Central memory CD4-positive, alpha-beta T cell (primary cell): ENCODE measurements around the gene CREB5.
"Not testable (repeated sequence)": the region's sequence is repeated elsewhere in the genome, so short reads cannot be mapped to it uniquely, and the experiment has no call there.

ENCODE experiments used
- DNase-seq: peaks from one replicate; pipeline ENCODE4 v3.0.0; 2022
- total RNA-seq, 3 experiments: gene quantifications; one replicate each; lab custom pipeline; 2026; lab: John Stamatoyannopoulos, UW

Gene CREB5, protein sequence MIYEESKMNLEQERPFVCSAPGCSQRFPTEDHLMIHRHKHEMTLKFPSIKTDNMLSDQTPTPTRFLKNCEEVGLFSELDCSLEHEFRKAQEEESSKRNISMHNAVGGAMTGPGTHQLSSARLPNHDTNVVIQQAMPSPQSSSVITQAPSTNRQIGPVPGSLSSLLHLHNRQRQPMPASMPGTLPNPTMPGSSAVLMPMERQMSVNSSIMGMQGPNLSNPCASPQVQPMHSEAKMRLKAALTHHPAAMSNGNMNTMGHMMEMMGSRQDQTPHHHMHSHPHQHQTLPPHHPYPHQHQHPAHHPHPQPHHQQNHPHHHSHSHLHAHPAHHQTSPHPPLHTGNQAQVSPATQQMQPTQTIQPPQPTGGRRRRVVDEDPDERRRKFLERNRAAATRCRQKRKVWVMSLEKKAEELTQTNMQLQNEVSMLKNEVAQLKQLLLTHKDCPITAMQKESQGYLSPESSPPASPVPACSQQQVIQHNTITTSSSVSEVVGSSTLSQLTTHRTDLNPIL
- 0 to 0.39 (median 0.28) reads per million in 3 experiments for total RNA-seq

DNA sequence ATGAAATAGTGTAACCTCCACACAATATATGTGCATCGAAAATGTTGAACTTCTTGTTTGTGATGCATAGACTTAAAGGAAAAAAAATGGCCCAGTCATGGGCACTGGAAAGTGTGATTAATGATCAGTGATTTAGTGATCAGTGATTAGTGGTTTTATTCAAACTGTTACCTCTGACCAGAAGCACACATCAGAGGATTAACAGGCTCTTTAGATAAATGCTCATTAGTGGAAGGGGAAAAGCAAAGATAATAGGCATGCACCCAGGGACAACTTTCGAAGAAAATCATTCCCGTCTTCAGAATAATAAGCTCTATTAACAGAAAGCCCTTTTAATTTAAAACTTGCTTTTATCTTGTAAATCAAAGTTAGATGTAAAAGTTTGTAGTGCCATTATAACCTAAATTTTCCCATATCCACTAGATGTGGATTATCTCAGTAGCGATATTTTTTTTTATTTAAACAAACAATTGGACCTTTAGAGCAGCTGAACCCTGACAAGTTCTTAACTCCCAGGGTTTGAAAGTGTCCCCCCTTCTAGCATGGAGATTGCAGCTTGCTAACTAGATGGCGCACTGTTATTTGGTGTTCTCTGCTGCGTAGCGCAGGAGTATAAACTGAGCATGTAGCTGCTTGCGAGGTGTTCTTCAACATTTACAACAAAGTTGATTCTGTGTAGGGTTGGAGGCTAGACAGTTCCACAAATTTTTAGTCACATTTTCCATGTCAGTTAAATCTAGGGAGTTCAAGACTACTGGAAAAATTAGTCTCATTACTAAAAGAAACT, at the start of gene CREB5:
Gene CREB5 (plus strand): TSS at position 643 of the 787 bp plus-strand sequence. CDS start 397 bp downstream, outside the sequence.
- no peak for DNase-seq

DNA sequence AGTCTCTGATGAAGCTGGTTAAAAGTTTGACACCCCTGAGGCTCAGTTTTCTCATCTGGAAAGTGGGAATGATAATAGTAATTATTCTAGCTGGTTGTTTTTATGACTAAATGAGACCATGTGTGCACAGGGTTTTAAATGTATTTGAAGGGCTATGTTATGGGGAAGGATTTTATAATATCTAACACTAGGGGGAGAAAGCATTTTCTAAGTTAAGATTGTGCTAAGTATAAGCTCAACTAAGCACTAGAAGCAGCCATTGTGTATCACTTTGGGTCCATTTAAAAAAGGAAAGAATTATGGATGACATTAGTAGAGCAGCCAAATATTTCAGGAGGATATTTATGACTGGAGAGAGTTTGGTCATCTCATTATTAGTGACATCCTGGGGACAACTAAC, 49.5 kb upstream of the CREB5 start:
- DNase-seq, result no peak

DNA sequence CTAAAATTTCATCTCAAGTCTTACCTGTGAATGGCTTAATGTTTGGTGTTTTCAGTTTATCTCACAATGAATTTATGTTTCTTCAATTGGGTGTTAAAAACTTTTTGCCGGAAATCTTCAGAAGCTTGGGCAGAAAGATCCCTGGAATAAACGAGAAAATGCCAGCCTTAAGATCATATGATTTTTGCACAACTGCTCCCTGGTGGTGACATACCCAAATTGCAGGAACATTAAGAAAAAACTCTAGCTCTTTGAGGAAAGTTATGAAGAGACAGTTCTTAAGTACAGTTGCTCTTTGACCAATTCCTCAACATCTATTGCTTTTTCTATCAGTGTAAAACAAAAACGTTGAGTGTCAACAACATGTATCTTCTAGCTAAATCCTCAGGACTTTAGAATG, 48.2 kb upstream of the CREB5 start:
- no peak for DNase-seq

DNA sequence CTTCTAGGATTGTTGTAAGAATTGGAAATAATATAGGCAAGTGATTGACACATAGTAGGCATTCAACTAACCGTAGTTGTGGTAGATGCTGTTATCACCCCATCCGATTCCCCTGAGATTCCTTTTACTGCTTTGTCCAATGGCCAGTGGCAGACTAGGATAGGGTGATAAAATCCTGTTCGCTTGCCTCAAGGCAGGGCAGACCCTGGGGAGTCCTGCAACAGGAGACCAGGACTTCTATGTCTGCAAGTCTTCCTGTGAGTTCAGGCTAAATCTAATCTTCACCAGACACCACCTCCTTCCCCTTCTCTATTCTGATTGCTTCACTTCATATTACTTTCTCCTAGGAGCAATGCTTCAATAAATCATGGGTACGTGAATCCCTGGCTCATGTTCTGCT, 42.8 kb upstream of the CREB5 start:
- no peak for DNase-seq

DNA sequence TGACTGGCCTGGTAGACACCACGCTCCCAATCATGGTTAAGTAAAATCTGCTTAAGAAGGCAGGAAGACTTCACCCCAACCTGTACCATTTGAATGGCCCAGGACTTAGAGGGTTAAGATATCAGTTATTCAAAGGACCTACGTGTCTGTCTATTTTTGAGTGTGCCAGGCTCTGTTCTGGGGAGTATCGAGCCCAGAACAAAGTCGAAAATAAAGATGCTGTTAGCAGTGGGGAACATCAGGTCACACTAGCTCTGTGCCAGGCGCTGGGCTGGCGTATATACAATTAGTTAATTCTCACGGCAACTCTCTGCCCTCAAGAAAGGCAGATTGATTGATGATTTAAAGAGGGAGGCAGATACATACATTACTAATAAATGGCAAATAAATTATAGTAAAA, 40.5 kb upstream of the CREB5 start:
- no peak for DNase-seq

DNA sequence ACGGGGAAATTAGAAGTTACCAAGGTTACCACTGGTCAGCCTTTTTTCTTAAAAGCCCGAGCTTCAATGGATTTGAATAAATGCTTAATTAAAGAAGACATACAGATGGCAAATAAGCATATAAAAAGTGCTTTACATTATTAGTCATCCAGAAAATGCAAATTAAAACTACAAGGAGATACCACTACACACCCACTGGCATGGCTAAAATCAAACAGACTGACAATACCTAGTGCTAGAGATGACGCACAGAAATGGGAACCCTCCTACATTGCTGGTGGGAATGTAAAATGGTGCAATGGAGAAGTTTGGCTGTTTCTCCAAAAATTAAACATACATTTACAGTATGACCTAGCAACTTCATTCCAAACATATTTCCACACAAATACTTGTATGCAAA, 38.3 kb upstream of the CREB5 start:
- no peak for DNase-seq

DNA sequence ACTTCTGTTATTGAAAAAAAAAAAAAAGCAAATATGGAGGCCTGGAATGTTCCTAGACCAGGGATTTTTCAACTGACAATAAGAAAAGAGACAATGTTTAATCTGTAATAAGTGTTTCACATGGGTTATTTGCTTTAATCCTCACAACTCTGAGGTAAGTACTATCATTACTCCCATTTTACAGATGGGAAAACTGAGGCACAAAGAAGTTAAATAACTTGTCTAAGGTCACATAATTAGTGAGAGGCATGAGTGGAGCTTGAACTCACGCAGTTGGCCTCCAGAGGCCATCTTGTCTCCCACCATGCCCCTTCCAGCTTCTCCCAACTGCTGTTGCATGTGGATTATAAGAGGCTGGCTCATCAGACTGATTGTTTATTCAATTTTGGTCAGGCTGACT, 36.6 kb upstream of the CREB5 start:
- DNase-seq, result no peak

DNA sequence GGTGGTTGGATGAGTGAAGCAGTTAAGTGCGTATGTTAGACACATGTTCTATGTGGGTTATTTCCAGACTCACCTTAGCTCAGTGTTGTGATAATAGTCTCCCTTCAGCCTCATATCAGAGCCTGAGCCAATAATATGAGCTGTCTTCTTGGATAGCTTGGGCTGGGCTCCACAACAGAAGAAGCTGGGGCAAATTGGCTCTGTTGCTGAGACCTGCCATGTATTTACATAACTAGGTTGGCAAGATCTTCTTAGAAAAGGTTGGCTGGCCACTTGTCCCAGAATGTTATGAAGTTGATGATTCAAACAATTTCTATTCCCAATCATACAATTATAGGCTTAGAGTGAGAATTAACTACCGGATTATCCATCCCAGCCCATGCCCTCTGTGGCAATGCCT, 35.7 kb upstream of the CREB5 start:
- no peak for DNase-seq

DNA sequence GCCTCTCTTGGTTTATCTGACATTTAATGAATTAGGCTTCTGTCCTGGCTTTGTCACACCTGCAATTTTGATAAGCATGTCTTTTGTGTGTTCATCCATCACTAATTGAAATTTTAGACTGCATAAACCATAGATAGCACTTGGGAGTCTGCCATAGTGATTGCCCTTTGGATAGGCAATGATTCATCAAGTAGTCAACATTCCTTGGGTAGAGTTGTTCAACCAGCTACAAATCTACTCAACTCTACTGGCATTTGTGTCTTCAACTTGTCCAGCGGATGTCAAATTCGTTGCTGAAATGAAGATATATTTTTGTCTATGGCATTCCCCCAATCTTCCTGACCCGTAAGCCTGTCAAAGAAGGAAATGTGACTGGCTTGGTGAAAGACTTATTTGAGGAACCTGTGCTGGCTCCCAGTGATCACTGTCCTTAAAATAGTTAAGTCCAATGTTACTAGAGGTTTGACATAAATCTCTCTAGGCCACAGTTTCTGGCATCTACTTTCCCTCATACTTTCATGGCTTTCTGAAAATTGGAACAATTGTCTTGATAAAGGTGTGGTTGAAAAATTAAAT, 33.7 kb upstream of the CREB5 start:
- no peak for DNase-seq

DNA sequence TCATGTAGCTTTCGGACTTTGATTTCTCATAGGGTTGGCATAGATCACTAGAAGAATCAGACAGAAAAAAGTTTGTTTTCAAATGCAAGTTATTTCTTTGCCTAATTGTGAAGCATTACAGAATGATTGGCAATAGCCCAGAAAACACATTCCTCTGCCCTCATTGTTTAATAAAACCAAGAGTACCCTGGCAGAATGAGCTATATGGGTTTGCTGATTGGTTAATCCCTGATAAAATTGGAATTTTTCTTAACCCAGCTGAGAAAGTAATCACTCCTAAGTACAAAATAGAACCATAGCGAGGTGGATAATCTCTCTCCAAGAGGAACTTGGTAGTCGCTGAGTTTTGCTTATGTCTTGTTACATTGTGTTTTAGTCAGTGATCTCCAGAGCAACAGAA, 30.9 kb upstream of the CREB5 start:
- DNase-seq, result no peak

DNA sequence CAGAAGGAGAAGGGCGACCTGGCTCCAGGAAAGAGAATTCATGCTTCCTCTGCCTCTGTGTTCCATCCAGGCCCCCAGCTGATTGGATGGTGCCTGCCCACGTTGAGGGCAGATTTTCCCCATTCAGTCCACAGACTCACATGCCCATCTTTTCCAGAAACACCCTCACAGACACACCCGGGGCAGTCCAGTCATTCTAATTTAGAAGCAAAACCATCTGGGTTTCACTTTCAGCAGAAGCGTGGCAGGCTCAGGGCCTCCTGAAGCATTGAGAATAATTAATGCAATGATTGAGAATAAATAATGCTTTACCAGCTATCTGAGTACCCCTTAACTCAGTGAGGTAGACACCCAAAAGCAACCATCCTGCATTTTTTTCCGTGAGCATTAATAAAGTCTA, 30.2 kb upstream of the CREB5 start:
- no peak for DNase-seq

DNA sequence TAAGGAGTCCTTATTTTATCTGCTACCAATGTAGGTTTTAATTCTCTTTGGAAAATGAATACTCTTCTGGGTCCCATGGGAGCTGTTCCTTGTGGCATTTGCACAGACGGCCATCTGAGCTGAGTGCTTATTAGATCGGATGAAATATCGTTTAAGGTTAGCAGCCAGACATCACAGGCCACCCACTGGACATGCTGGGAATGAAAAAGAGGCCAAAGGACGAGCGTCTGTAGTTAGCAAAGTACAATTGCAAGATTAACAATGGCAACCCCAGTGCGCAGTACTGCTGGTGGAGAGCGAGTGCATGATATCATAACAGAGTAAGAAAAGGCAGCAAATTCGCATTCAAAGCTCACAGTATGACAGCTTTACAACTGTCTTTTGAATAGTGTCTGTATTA, 28.3 kb upstream of the CREB5 start:
- no peak for DNase-seq

DNA sequence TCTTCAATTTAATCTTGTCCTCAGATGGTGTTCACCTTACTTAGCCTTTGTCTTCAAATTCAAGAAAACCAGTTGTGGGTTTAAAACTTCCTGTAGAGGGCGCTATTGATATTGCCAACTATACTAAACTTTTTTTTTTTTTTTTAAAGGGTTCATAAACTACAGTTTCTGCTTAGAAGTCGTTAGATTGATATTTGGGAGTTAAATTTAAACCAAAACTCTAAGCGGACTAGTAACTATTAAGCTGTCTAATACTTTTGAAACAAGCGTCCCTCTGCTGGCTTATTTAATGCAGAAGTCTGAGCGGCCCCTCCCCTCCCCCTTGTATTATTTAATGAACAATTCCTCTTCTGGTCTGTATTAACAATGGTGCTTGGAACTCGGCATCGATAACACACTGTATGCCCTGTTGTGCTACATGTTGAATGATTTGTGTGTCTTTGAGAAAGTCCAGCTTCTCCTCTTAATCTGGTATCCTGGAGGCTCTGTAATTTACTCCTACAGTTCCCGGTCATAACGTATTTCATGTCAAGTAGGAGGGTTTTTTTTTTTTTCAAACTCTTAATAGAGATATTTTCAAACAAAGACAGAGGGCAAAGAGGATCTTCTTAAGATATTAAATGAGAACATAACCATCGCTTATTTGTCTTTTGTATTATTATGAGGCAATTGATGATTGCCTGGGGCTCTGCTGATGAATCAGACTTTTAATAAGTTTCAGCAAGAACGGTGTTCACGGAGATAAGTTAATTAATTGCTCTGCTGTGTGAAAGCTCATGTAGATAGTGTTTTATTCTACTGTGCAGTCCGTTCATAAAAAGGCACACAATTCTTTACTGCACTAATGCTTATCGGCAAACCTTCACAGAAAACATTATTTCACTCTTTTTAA, 22.6 kb upstream of the CREB5 start:
- DNase-seq, result no peak

DNA sequence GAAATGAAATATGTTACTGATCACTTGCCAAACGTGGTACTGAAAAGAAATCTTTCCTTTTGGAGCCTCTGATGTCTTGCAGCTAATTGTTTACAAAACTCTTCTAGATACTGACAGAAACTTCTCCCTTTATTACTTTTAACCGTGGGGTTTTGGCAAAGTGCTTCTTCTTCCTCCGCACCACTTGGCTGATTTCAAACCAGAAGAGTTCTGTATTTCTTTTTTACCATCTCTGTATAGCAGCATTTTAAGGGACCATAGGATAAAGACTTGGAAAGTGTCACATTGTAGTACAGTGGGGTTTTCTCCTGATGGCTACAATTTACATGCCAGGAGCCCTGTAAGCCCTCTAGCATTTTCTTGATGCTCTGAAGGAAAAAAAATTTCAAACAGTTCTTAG, 21.9 kb upstream of the CREB5 start:
- DNase-seq, result no peak

DNA sequence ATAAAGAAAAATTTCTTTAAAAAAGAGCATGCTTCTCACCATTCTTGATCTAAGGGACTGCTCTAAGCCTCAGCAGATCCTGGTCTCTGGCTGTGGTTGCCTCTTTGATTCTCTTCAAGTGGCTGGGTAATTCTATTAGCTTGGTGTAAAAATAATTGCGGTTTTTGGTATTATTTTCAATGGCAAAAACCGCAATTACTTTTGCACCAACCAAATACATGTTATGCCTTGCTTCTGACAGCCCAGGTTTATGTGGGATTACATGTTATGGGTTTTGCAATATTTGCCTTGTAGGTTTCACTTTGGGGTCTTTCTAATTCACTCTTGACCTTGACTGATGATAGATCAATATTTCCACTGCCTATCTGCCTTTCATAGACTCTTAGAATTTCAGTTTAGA, 20.0 kb upstream of the CREB5 start:
- DNase-seq, result no peak

DNA sequence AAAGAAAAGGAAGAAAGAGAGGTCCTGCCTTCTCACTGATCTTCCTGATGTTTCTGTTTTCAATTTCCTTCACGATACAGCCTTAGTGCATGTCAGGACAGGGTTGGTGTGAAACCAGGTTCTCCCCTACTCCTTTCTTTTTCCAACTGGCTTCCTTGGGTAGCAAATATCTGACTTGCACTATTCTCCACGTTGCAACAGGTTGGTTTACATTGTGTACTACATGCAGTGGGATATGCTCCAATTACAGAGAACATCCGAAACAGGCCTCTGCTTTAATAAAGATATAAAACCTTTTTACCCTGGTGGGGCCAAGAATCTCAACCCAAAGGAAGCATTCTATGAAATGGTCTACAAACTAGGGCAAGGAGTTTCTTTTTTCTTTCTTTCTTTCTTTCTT, 16.9 kb upstream of the CREB5 start:
- no peak for DNase-seq

DNA sequence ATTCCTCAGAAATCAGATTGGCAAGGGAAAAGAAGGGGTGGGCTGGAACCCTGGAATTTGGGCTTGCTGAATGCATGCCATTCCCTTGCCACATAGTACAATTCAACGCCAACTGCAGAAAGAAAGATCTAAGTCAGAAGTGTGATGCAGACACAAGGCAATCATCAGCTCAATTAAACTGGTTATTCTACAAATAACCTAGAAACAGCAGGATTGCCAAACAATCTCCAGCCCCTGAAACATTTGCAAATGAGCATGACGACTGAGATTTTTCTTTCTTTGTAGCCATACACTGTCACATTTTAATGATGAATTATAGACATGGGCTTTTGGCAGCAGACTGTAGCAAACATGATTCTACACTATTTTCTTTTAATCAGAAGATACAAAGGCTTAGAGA, 16.5 kb upstream of the CREB5 start:
- DNase-seq, result no peak

DNA sequence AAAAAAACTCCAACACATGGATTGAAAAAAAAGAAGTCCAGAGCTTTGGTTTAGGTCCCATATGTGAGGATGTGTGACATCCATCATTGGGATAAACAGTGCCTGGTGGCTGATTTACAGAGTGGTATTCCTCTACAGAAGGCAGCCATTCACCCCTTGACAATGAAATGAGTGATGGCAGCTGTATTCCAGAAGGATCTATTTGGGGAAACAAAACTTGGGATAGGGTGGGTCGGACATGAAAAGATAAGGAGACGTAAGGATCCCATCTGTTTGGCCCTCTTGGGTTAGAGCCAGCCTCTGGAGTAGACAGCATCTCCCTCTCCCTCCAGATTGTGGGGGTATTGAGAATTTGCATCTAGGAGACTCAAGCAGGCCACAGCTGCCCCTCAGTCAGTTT, 15.2 kb upstream of the CREB5 start:
- DNase-seq, result no peak

DNA sequence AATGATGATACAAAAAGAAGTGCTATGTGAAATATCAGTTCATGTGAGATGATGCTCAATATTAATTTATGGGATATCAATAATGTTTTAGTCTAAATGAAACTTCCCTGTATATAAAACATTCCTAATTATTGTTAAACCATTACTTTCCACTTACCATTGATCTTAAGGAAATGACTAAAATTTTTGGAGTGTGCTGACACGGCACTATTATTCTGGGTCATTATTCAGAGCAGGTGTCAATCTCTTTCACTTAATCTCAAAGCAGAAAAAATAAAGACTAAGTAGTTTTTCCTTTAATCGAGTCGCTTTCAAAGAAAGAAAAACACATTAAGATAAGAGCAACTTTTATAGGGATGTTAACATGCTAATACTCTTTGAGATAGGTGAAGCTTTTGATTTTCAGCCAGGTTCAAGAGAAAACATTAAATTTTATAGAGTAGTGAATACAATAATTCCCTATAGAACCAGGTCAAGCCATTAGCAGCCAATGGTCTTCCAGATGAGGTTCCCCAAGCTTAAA, 11.4 kb upstream of the CREB5 start:
- no peak for DNase-seq

DNA sequence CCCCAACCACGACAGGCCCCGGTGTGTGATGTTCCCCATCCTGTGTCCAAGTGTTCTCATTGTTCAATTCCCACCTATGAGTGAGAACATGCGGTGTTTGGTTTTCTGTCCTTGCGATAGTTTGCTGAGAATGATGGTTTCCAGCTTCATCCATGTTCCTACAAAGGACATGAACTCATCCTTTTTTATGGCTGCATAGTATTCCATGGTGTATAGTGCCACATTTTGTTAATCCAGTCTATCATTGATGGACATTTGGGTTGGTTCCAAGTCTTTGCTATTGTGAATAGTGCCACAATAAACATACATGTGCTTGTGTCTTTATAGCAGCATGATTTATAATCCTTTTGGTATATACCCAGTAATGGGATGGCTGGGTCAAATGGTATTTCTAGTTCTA, 10.8 kb upstream of the CREB5 start:
- DNase-seq, result not testable (repeated sequence)

DNA sequence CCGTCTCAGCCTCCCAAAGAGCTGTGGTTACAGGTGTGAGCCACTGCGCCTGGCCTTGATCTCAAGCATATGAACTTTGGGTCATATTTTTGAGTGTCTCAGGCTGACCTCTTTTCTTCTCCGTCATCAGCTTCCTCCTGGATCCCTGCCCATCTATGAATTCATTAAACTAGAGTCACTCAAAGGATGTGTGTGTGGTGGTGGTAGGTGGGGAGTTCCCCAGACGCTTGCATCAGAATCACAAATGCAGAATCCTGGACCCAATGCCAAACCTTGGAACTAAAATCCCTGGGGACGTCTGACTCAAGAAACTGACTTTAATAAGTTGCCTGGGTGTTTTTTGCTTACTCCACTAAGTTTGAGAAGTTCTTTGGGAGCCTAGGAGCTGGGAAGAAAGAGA, 6.7 kb upstream of the CREB5 start:
- DNase-seq, result no peak

DNA sequence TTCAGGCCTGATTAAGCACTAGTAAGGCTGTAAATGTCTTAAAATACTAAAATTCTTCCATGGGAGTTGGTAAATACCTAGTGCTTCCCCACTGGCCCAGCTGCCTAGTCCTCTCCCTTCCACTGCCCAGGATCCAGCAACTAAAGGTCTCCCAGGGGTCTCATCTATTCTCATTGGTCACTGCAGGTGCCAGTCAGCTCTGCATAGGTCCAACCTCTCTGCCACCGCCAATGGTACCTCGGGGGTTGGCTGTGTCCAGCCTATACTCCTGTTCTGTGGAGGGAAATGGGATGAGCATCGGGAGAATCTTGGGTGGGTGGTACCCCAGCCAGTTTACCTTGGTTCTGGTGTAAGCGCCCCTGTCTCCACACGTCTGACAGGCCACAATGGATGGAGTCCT, 6.1 kb upstream of the CREB5 start:
- DNase-seq, result no peak
